OCI-LY7 (cell line): ENCODE results near the gene ZNF318. TPM values are rescaled to one million over a fixed set of nuclear protein-coding genes. Genes with fewer than 3 reads are reported as not detected.
"Not testable (repeated sequence)": the region's sequence is repeated elsewhere in the genome, so short reads cannot be mapped to it uniquely, and the experiment has no call there.

Experiments used
- Bru-seq: library from RNA; stranded (reverse); fragments of 400-500 nt; gene quantifications from one replicate; lab custom pipeline; 2021; lab: Mats Ljungman, UMichigan
- BruChase-seq, 2 experiments: library from RNA; stranded (reverse); fragments of 400-500 nt; gene quantifications; one replicate each; lab custom pipeline; 2021; lab: Mats Ljungman, UMichigan
- BruUV-seq: library from RNA; stranded (reverse); fragments of 400-500 nt; replicated peaks from 2 replicates; lab custom pipeline; 2021; lab: Mats Ljungman, UMichigan
- CTCF ChIA-PET: fragments of 300-600 bp; sonication (Branson Sonifier 250); formaldehyde crosslinking; loops from one replicate; lab custom pipeline; 2022; ENCODE audit warnings: antibody characterized with exemption; ENCODE audit not compliant: unreplicated experiment; lab: Charles Lee
- POLR2A ChIA-PET: fragments of 300-600 bp; sonication (Branson Sonifier 250); formaldehyde crosslinking; loops from one replicate; lab custom pipeline; 2022; ENCODE audit warnings: antibody characterized with exemption; lab: Charles Lee
- DNase-seq: peaks from one replicate; pipeline ENCODE4 v3.0.0-alpha.2; 2015; ENCODE audit warnings: low spot score
- H2AFZ ChIP-seq: fragments of 200-600 bp; sonication (generic), shearing (Covaris generic); 2 replicates; pipeline ENCODE4 v1.6.1; 2014; ENCODE audit warnings: mild to moderate bottlenecking, antibody characterized with exemption, low read length, moderate library complexity
- H3K27ac ChIP-seq: fragments of 200-600 bp; sonication (generic); 2 replicates; pipeline ENCODE4 v1.5.1; 2014; ENCODE audit warnings: mixed run types, low read depth, mild to moderate bottlenecking, moderate library complexity, low read length, inconsistent platforms; ENCODE audit not compliant: poor library complexity, severe bottlenecking
- H3K36me3 ChIP-seq: fragments of 200-600 bp; sonication (generic); 2 replicates; pipeline ENCODE4 v1.6.1; 2014; ENCODE audit warnings: mild to moderate bottlenecking, antibody characterized with exemption, low read length, moderate library complexity, mixed read lengths; ENCODE audit not compliant: insufficient read depth
- H3K4me1 ChIP-seq: fragments of 200-600 bp; sonication (generic); 2 replicates; pipeline ENCODE4 v1.5.1; 2014; ENCODE audit warnings: mild to moderate bottlenecking, low read length; ENCODE audit not compliant: insufficient read depth, poor library complexity, severe bottlenecking
- H3K4me2 ChIP-seq: fragments of 200-600 bp; sonication (generic); 2 replicates; pipeline ENCODE4 v1.6.1; 2014; ENCODE audit warnings: mild to moderate bottlenecking, low read length
- H3K4me3 ChIP-seq: fragments of 200-600 bp; sonication (generic); 2 replicates; pipeline ENCODE4 v1.5.1; 2014; ENCODE audit warnings: mild to moderate bottlenecking, low read depth, low read length; ENCODE audit not compliant: poor library complexity, severe bottlenecking
- H3K79me2 ChIP-seq: fragments of 200-600 bp; sonication (generic); 2 replicates; pipeline ENCODE4 v1.6.1; 2016; ENCODE audit warnings: low read depth, mild to moderate bottlenecking, low read length, moderate library complexity, mixed read lengths; ENCODE audit not compliant: insufficient read depth
- H3K9me2 ChIP-seq: fragments of 200-600 bp; sonication (generic); 2 replicates; pipeline ENCODE4 v1.6.1; 2016; ENCODE audit warnings: mild to moderate bottlenecking, low read length, mixed read lengths; ENCODE audit not compliant: insufficient read depth
- H3K9me3 ChIP-seq: fragments of 200-600 bp; sonication (generic); 2 replicates; pipeline ENCODE4 v1.6.1; 2014; ENCODE audit warnings: mild to moderate bottlenecking, mixed run types, low read length, mixed read lengths
- H4K20me1 ChIP-seq: fragments of 200-600 bp; sonication (generic); 2 replicates; pipeline ENCODE4 v1.6.1; 2014; ENCODE audit warnings: mild to moderate bottlenecking, antibody characterized with exemption, low read length, moderate library complexity, mixed read lengths; ENCODE audit not compliant: insufficient read depth
- CTCF ChIP-seq: fragments of 200-600 bp; sonication (generic); conservative IDR thresholded peaks from 2 replicates; pipeline ENCODE4 v1.5.1; 2014; ENCODE audit warnings: mild to moderate bottlenecking, antibody characterized with exemption, low read length, moderate library complexity, mixed read lengths
- EZH2phosphoT487 ChIP-seq: fragments of 200-600 bp; sonication (generic); IDR thresholded peaks from 2 replicates; pipeline ENCODE4 v1.6.1; 2018; ENCODE audit warnings: low read depth, borderline replicate concordance, mild to moderate bottlenecking, mixed run types, antibody characterized with exemption, low read length, moderate library complexity, mixed read lengths
- intact Hi-C: fragments of 100-400 bp; cut with micrococcal nuclease; formaldehyde crosslinking; loops from one replicate; pipeline ENCODE4 v1.10.0; 2022; ENCODE audit not compliant: unreplicated experiment
- long read RNA-seq: library from polyadenylated mRNA; stranded (forward); transcript quantifications from one replicate; pipeline ENCODE4 v2.0.0, GENCODE V29; 2022
- total RNA-seq, 2 experiments: library from RNA; depleted of rRNA in 1 of 2; stranded (reverse); fragments of >200 nt in 1 of 2; shearing (Covaris generic) in 1 of 2; gene quantifications; 2 replicates each; pipeline ENCODE4 v1.2.3, GENCODE V29; 2014 to 2022

Gene ZNF318
- total RNA-seq (2014; rRNA removed; shearing (Covaris generic)) (12.8 and 15.7 TPM in 2 replicates), total RNA-seq (2022) (24.4 and 24.9 TPM in 2 replicates), Bru-seq, nascent RNA (percentile 69 among the genes with signal in this experiment), BruChase-seq, experiment 1, labeled RNA remaining after a 6-hour chase (percentile 76 among the genes with signal in this experiment), BruChase-seq, experiment 2, labeled RNA remaining after a 2-hour chase (percentile 87 among the genes with signal in this experiment)
- long read RNA-seq, full-length matches to known transcripts, result 1 of 26 reads
- long read RNA-seq, partial matches to known transcripts, result 23 of 26 reads
- long read RNA-seq, other reads (novel, unspliced or antisense), result 2 of 26 reads

- CTCF ChIA-PET, result interaction anchor here (1.5 to 1.8 kb wide), 2 partner anchors 9 to 15 kb away, joined by 6 read pairs; no protein-coding TSS in a partner anchor
- DNase-seq, result peak; percentile 98
- Histone ChIP-seq H3K9me2 (no peaks in the 10 kb centered on the region), H4K20me1 (peaks cover 6% of the 10 kb centered on the region; the same call in 1 of the 2 replicates), H3K36me3 (peaks cover 17% of the 10 kb centered on the region), H3K4me1 (peaks cover 71% of the 10 kb centered on the region), H3K4me2 (peak within 1 kb of the TSS; percentile 100), H3K9me3 (no peaks in the 10 kb centered on the region), H3K4me3 (peak within 1 kb of the TSS; percentile 80), H2AFZ (peak within 1 kb of the TSS; percentile 96; the same call in 1 of the 2 replicates), H3K79me2 (peaks cover 20% of the 10 kb centered on the region; the same call in 1 of the 2 replicates), H3K27ac (peak within 1 kb of the TSS; percentile 75)
- no peak for TF ChIP-seq CTCF
- no peak for TF ChIP-seq EZH2phosphoT487
- POLR2A ChIA-PET, result interaction anchor here (0.6 to 3.5 kb wide), 8 partner anchors 8 to 799 kb away, joined by 3 to 36 read pairs (median 4); partner anchors contain the start of genes ABCC10 and TJAP1
- no TSS peak for BruUV-seq
- intact Hi-C loops, result loop anchor here (1.0 kb wide), 2 partner anchors 15 to 58 kb away; partner anchors contain the start of gene ABCC10
These were observed at the start of gene ZNF318 for GRCh38 chr6:43369174-43370002. Gene ZNF318, minus strand, starts transcription at chr6:43369647. Its CDS starts 282 bp downstream, at chr6:43369365.

GRCh38 chr6:43416935-43417334 is 47.5 kb upstream of the ZNF318 start:
- intact Hi-C loops, result no loop called here
- TF ChIP-seq EZH2phosphoT487 (no peak), CTCF (no peak)
- Histone ChIP-seq H4K20me1 (no peaks in the 10 kb centered on the region), H2AFZ (no peak overlapping the region), H3K27ac (no peak overlapping the region), H3K4me2 (no peak overlapping the region), H3K9me2 (no peaks in the 10 kb centered on the region), H3K4me3 (no peak overlapping the region), H3K9me3 (peaks cover 20% of the 10 kb centered on the region), H3K36me3 (no peaks in the 10 kb centered on the region), H3K4me1 (no peaks in the 10 kb centered on the region), H3K79me2 (no peaks in the 10 kb centered on the region)
- no TSS peak for BruUV-seq
- POLR2A ChIA-PET, result interaction anchor here (1.4 kb wide), 1 partner anchor 10 kb away, joined by 3 read pairs; the partner anchor contains the start of gene ABCC10
- CTCF ChIA-PET, result no interaction called here
- no peak for DNase-seq

- H3K36me3 ChIP-seq, H3K9me2 ChIP-seq, H3K79me2 ChIP-seq, DNase-seq, BruUV-seq, intact Hi-C loops, H4K20me1 ChIP-seq, H3K4me3 ChIP-seq, H2AFZ ChIP-seq, H3K27ac ChIP-seq, CTCF ChIA-PET, H3K4me1 ChIP-seq, H3K4me2 ChIP-seq: not testable (repeated sequence)
- peaks cover 14% of the 10 kb centered on the region for H3K9me3 ChIP-seq
- POLR2A ChIA-PET, result interaction anchor here (0.7 kb wide), 1 partner anchor 110 kb away, joined by 4 read pairs; no protein-coding TSS in a partner anchor
These were observed 45.8 kb upstream of the ZNF318 start for GRCh38 chr6:43415275-43415674.
